ENCODE data around the gene EPB41.
"Not testable (repeated sequence)": the region's sequence is repeated elsewhere in the genome, so short reads cannot be mapped to it uniquely, and the experiment has no call there.

Gene EPB41

DNA sequence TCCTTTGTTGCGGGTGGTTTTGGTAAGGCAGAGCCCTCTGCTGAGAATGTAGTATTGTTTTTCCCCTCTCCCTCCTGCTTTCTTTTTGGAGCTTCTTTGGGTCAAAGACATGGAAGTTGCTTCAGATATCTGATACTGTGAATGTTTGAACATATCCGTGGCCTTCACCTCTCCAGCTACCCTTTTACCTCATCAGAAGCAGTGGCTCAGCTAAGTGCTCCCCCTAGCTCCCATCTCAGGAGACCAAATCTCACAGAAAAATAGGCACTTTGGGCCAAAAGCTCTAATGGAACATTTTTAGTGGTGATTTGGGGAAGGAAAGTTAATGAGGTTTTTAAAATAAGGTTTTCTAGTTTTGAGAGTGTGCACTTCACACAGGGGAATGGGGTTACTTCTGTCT is 203.0 kb downstream of the EPB41 start:
- DNase-seq, result no peak

DNA sequence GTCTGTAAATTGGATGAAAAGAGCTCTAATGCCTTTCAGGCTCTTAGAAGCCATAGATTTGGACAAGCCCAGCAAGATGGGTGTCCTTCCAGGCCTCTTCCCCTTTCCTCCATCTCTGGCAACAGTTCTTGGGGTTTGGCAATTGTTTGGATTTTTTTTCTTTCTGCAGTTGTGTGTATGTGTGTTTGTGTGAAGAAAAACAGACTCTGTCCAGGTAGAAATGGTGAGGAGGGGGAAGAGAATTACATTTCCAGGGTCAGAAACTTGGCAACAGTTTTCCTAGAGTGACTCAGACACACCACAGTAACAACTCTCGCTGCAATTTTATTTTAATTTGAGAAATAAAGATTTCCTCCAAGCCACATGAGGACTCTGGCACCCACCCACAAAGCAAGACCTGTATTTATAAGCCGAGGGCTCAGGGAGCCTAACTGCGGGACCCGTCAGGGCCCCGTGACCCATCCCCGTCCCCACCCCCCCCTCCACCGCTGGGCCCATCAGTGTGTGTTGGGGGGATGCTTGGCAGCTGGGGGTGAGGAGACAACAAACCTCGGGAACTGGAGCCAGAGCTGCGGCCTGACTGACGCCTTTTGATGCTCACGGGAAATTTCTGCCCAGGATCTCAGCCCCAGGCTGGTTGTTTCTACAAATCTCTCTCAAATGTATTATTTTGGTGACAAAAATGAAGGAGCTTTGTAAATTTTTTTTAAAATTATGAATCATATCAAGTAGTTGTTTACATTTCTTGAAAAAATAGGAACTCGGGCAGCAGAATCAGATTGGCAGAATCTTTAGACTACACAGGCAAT is 205.0 kb downstream of the EPB41 start:
- DNase-seq, result no peak

GRCh38 chr1:29120367-29120766 is 206.0 kb downstream of the EPB41 start:
- DNase-seq, result no peak

DNA sequence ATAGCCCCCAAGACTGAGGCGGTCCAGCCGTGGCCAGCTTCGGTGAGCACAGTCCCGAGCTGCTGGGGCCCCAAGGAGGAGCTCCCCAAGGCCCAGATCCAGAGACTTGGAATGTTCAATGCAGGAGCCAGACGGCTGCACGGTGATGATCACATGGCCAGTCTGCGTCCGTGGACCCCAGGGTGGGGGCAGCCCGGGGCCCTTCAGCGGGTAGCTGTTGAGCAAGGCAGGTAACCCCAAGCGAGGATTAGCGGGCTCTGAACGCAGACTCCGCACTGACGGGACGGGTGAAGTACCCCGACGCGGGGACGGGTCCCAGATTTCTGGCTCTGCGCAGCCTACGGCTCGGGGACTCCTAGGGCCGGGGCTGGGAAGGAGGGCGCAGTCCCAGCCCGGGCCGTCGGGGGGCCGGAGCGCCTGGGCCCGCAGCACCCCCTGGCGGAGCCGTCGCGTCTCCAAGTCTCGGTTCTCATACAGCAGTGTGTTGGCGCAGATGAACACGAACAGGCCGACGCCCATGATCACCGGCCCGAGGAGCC is 206.6 kb downstream of the EPB41 start:
- peak; percentile 27 for DNase-seq

- DNase-seq, result no peak
These were observed 207.2 kb downstream of the EPB41 start for GRCh38 chr1:29121516-29121935.

- DNase-seq, result no peak
These were observed 207.7 kb downstream of the EPB41 start for GRCh38 chr1:29121936-29122681.

GRCh38 chr1:29122682-29123052 is 208.3 kb downstream of the EPB41 start:
- DNase-seq, result no peak

GRCh38 chr1:29123053-29123886 is 208.9 kb downstream of the EPB41 start:
- DNase-seq, result no peak

- no peak for DNase-seq
These were observed 209.6 kb downstream of the EPB41 start, which contains the start of gene TMEM200B for GRCh38 chr1:29123887-29124365. TMEM200B (minus strand) TSS chr1:29123903; CDS start chr1:29121828, 2,075 bp downstream.

GRCh38 chr1:29124366-29125236 is 210.2 kb downstream of the EPB41 start:
- no peak for DNase-seq

DNA sequence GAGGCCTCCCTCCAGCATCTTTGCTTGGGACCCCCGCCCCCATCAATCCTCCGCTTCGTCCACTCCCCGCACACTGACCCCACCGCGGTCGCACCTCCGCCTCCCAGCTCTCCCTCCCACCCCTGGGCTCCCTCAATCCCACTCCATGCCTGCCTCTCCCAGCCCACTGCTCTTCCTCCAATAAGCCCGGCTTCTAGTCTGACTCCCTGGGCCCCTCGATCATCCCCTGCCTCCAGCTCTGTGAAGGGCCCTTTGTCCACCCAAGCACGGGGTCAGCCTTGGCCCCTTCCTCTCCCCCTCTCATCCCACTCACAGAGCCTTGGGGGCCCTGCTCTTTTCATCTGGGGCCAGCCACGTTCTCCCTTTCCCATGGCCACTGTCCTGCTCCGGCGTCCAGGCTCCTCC is 210.9 kb downstream of the EPB41 start:
- no peak for DNase-seq

DNA sequence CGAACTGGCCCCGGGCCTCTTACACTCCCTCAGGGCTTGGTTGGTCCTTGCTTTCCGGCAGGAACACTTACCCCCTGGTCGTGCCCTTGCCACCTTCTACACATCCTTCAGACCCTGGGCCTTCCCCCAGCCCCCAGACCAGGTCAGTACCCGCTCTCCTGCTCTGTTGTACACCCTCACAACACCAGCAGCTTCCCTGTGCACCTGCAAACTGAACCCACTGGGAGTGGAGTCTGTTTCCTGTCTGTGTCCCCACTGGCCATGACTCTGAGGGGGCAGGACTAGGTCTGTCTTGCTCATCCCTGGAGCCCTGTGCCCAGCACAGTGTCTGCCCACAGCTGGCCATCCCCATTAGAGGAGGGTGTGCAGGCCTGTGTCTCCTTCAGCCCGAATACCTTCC is 211.4 kb downstream of the EPB41 start:
- no peak for DNase-seq

DNA sequence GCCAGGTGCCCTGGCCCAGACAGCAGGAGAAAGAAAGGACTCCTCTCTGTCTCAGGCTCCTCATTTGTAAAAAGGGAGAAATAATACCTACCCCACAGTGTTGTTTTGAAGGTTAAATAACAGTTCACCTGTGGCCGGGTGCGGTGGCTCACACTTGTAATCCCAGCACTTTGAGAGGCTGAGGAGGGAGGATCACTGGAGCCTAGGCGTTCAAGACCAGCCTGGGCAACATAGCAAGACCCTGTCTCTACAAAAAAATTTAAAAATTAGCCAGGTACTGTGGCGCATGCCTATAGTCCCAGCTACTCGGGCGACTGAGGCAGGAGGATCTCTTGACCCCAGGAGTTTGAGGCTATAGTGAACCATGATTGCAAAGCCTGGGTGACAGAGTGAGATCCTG is 211.8 kb downstream of the EPB41 start:
- no peak for DNase-seq

DNA sequence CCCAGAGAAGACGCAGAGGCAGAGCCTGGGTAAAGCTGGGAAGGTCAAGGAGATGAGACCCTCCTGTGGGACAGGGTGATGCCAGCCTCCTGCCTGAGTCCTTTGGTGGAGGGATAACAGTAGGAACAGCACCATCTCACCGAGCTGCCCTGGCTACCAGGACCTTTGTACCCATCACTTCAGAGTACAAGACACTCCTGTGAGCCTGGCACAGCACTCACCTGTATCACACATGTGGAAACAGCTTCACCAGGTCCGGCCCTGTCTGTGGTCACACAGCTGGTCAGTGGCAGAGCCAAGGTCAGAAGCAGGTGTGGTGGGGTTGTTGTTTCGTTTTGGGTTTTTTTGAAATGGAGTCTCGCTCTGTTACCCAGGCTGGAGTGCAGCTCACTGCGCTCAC is 214.4 kb downstream of the EPB41 start:
- DNase-seq, result no peak

- DNase-seq, result no peak
These were observed 215.5 kb downstream of the EPB41 start for GRCh38 chr1:29129916-29130315.

- not testable (repeated sequence) for DNase-seq
These were observed 216.7 kb downstream of the EPB41 start for GRCh38 chr1:29131056-29131455.

DNA sequence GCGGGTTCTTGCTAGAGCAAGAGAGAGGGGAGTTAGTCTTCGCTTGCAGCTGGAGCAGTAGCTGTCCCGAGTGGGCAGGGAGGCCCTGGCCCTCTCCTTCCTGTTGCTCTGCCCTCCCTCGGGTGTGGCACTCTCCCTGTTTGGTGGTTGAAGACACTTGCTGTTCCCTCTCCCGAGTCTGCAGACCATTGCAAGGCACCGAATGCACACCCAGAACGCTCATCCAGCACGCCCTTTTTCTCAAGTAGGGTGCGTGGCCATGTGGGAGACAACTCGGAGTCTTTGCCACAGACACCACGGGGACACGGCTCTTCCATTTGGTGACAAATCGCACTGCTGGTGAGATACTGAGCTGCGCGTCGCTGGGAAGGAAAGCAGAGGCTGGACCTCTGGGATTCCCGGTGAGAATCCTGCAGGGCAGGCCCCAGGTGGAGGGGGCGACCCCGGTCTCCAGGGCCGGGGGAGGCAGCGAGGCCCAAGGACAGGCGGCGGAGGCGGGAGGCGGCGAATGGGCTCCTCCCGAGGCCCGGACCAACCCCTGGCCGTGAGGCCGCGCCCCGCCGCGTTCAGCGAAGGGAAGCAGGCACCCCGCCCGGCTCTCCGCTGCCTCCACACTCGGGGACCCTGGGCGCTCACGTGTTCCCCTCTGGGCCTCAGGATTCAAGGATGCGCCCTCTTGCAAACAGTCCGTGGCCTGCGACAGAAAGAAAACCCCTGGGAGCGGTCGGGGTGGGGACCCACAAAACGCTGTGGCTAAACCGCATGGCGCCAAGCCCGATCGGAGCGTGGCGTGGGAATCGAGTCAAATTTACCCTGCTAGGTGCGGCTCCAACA is 219.7 kb downstream of the EPB41 start:
- no peak for DNase-seq

- no peak for DNase-seq
These were observed 220.3 kb downstream of the EPB41 start for GRCh38 chr1:29134695-29135028.

DNA sequence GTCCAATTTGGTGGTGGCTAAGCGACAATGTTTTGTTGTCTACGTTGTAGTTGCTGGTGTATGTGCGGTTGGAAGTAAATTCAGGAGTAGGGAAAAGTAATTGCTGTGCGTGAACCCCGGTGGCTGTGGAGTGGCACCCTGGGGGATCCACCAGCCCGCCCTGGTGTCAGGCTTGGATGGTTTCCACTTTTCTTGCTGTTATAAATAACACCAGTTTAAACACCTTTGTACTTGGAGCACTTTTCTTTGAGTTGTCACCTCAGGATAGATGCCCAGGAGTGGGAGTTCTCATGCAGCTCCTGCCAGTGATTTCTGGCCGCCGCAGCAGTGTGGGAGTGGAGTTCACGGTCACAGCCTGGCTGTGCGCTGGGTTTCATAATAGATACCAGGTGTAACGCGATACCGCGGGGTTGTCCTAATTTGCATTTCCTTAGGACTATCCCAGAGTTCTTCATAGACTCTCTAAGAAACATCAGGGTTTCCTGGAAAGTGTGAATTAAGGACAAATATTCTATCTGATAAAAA is 222.1 kb downstream of the EPB41 start:
- DNase-seq, result no peak

DNA sequence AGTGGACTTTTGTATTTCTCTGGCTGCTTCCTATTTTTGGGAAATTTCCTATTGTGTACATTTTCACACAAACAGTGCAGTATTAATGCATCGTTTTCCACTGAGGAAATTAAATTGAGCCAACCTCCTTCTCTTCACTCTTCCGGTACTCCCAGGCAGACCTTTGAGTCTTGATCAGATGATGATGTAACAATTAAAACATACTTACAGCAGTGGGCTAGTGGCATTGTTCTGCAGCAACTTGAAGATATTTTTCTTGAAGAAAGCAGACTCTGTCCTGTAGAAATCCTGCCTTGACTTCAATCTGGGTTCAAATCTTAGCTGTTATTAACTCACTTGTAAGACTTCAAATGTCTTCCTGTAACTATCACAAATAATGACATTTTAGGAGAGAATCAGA is 228.3 kb downstream of the EPB41 start:
- DNase-seq, result no peak

GRCh38 chr1:29144178-29144577 is 229.8 kb downstream of the EPB41 start:
- no peak for DNase-seq

All from NCI-H2171 (cell line).